SK-N-SH (cell line): ENCODE results near the gene SNRPD2. TPM values are rescaled to one million over a fixed set of nuclear protein-coding genes. Genes with fewer than 3 reads are reported as not detected.
A peak's percentile ranks its signal among the peaks of the same experiment; 100 is the strongest.

ENCODE experiments used
- CTCF ChIA-PET: fragments of 300-600, 350-600 bp; formaldehyde crosslinking; extraction: SDS; loops from one replicate; lab custom pipeline; 2021; lab: Yijun Ruan, JAX
- POLR2A ChIA-PET: fragments of 350-600 bp; sonication (Branson Sonifier 250); formaldehyde crosslinking; extraction: SDS; loops from one replicate; lab custom pipeline; 2020; ENCODE audit warnings: antibody characterized with exemption, inconsistent platforms; lab: Yijun Ruan, JAX
- DNase-seq: peaks from one replicate; pipeline ENCODE4 v3.0.0; 2012
- H2AFZ ChIP-seq: fragments of 200-600 bp; sonication (generic); 2 replicates; pipeline ENCODE4 v1.8.1; 2016; ENCODE audit warnings: antibody characterized with exemption, mild to moderate bottlenecking, low read depth
- H3F3A ChIP-seq: fragments of 200-600 bp; sonication (generic); replicated peaks from 2 replicates; pipeline ENCODE3; 2016; ENCODE audit warnings: antibody characterized with exemption, mild to moderate bottlenecking; ENCODE audit not compliant: insufficient read depth
- H3K27ac ChIP-seq, 2 experiments: fragments of 200-500 bp in 1 of 2; fragments of 200-600 bp in 1 of 2; sonication (Bioruptor generic) in 1 of 2; sonication (generic), shearing (Covaris generic) in 1 of 2; 2 replicates each; pipeline versions ENCODE4 v1.5.1 to v1.6.1; 2014 to 2016; ENCODE audit warnings: low read depth in 2 of 2, inconsistent platforms in 1 of 2, low read length in 1 of 2, mild to moderate bottlenecking in 1 of 2, mixed read lengths in 1 of 2
- H3K27me3 ChIP-seq: fragments of 200-600 bp; sonication (generic), shearing (Covaris generic); 2 replicates; pipeline ENCODE4 v1.6.1; 2016; ENCODE audit warnings: mixed run types; ENCODE audit not compliant: insufficient read depth
- H3K36me3 ChIP-seq, 2 experiments: fragments of 200-500 bp in 1 of 2; fragments of 200-600 bp in 1 of 2; sonication (Bioruptor generic) in 1 of 2; sonication (generic) in 1 of 2; replicated peaks in 1 of 2; 2 replicates each; pipeline versions ENCODE3 to v1.5.1; 2014 to 2016; ENCODE audit warnings: low read length in 1 of 2, mild to moderate bottlenecking in 1 of 2; ENCODE audit not compliant: insufficient read depth in 2 of 2, control insufficient read depth in 1 of 2
- H3K4me1 ChIP-seq, 2 experiments: fragments of 200-500 bp in 1 of 2; fragments of 200-600 bp in 1 of 2; sonication (Bioruptor generic) in 1 of 2; sonication (generic), shearing (Covaris generic) in 1 of 2; 2 replicates each; pipeline versions ENCODE4 v1.5.1 to v1.6.1; 2014 to 2016; ENCODE audit warnings: low read depth in 1 of 2, low read length in 1 of 2, mixed run types in 1 of 2; ENCODE audit not compliant: insufficient read depth in 2 of 2, control insufficient read depth in 1 of 2
- H3K4me2 ChIP-seq: fragments of 200-600 bp; sonication (generic), shearing (Covaris generic); 2 replicates; pipeline ENCODE4 v1.6.1; 2017; ENCODE audit warnings: mixed run types
- H3K4me3 ChIP-seq, 2 experiments: fragments of 200-500 bp in 1 of 2; fragments of 200-600 bp in 1 of 2; sonication (Bioruptor generic) in 1 of 2; sonication (generic), shearing (Covaris generic) in 1 of 2; 2 replicates each; pipeline versions ENCODE4 v1.5.1 to v1.8.1; 2014 to 2016; ENCODE audit warnings: low read depth in 2 of 2, inconsistent platforms in 1 of 2, low read length in 1 of 2, mild to moderate bottlenecking in 1 of 2, mixed read lengths in 1 of 2, moderate library complexity in 1 of 2
- H3K79me2 ChIP-seq: fragments of 200-600 bp; sonication (generic); 2 replicates; pipeline ENCODE4 v1.8.1; 2017; ENCODE audit warnings: mild to moderate bottlenecking; ENCODE audit not compliant: insufficient read depth
- H3K9ac ChIP-seq: fragments of 200-600 bp; sonication (generic); 2 replicates; pipeline ENCODE4 v1.6.1; 2017; ENCODE audit warnings: mixed run types
- H3K9me2 ChIP-seq: fragments of 200-600 bp; sonication (generic); 2 replicates; pipeline ENCODE4 v1.6.1; 2017; ENCODE audit warnings: mixed run types
- H3K9me3 ChIP-seq: fragments of 200-600 bp; sonication (generic); 2 replicates; pipeline ENCODE4 v1.6.1; 2017; ENCODE audit warnings: mixed run types, mild to moderate bottlenecking, moderate library complexity
- H4K20me1 ChIP-seq: fragments of 200-600 bp; sonication (generic); 2 replicates; pipeline ENCODE4 v1.6.1; 2017; ENCODE audit warnings: mild to moderate bottlenecking, mixed run types; ENCODE audit not compliant: insufficient read depth
- CHD2 ChIP-seq: fragments of 150-350 bp; IDR thresholded peaks from 2 replicates; pipeline ENCODE4 v1.6.1; 2018; ENCODE audit warnings: low read length; ENCODE audit not compliant: partially characterized antibody
- ELF1 ChIP-seq: IDR thresholded peaks from 2 replicates; pipeline ENCODE4 v1.4.0; 2012
- EZH2phosphoT487 ChIP-seq: fragments of 200-600 bp; sonication (generic); IDR thresholded peaks from 2 replicates; pipeline ENCODE4 v1.6.1; 2017; ENCODE audit warnings: low read depth, mixed run types, mild to moderate bottlenecking, antibody characterized with exemption, moderate library complexity, borderline replicate concordance
- FOSL2 ChIP-seq: IDR thresholded peaks from 2 replicates; pipeline ENCODE4 v1.4.0; 2012; ENCODE audit warnings: low read depth, mild to moderate bottlenecking, moderate library complexity, borderline replicate concordance
- FOXJ3 ChIP-seq: sonication (generic); formaldehyde crosslinking; IDR thresholded peaks from 2 replicates; pipeline ENCODE4 v1.5.1; 2020; ENCODE audit warnings: mild to moderate bottlenecking, missing genetic modification reagents
- FOXM1 ChIP-seq: IDR thresholded peaks from 2 replicates; pipeline ENCODE4 v1.4.0; 2012; ENCODE audit warnings: low read depth, mild to moderate bottlenecking
- GABPA ChIP-seq: IDR thresholded peaks from 2 replicates; pipeline ENCODE4 v1.4.0; 2012; ENCODE audit warnings: low read depth, mild to moderate bottlenecking
- IRF3 ChIP-seq: fragments of 150-350 bp; IDR thresholded peaks from 2 replicates; pipeline ENCODE4 v1.6.1; 2016; ENCODE audit warnings: mild to moderate bottlenecking, low read depth, low read length
- JUND ChIP-seq: IDR thresholded peaks from 2 replicates; pipeline ENCODE4 v1.4.0; 2012
- MEF2A ChIP-seq: IDR thresholded peaks from 2 replicates; pipeline ENCODE4 v1.4.0; 2012; ENCODE audit warnings: low read depth, borderline replicate concordance
- MXI1 ChIP-seq: IDR thresholded peaks from 2 replicates; pipeline ENCODE4 v1.6.1; 2012; ENCODE audit warnings: mild to moderate bottlenecking, low read depth, low read length, improper control_type of control experiment
- NFIC ChIP-seq: IDR thresholded peaks from 2 replicates; pipeline ENCODE4 v1.4.0; 2012; ENCODE audit warnings: borderline replicate concordance
- NRF1 ChIP-seq: IDR thresholded peaks from 2 replicates; pipeline ENCODE4 v1.6.1; 2012; ENCODE audit warnings: low read depth, mild to moderate bottlenecking, low read length
- RXRA ChIP-seq: IDR thresholded peaks from 2 replicates; pipeline ENCODE4 v1.4.0; 2012; ENCODE audit warnings: low read depth, mild to moderate bottlenecking, borderline replicate concordance
- SIN3A ChIP-seq: IDR thresholded peaks from 2 replicates; pipeline ENCODE4 v1.6.1; 2012; ENCODE audit warnings: low read depth, mild to moderate bottlenecking, low read length, moderate library complexity, borderline replicate concordance
- SMC3 ChIP-seq: IDR thresholded peaks from 2 replicates; pipeline ENCODE4 v1.6.1; 2012; ENCODE audit warnings: low read depth, low read length, improper control_type of control experiment
- TEAD4 ChIP-seq: IDR thresholded peaks from 2 replicates; pipeline ENCODE4 v1.4.0; 2012; ENCODE audit warnings: mild to moderate bottlenecking, borderline replicate concordance; ENCODE audit not compliant: insufficient read depth
- USF1 ChIP-seq: IDR thresholded peaks from 2 replicates; pipeline ENCODE4 v1.4.0; 2012; ENCODE audit warnings: low read depth, borderline replicate concordance
- YY1 ChIP-seq: IDR thresholded peaks from 2 replicates; pipeline ENCODE4 v1.4.0; 2012; ENCODE audit warnings: low read depth, mild to moderate bottlenecking
- WGBS: methylation state at CpG from one replicate; pipeline ENCODE4 v1.1.6; 2017; ENCODE audit warnings: low lambda C conversion rate; 5-methylcytosine and 5-hydroxymethylcytosine counted together
- polyA plus RNA-seq, 3 experiments: library from polyadenylated mRNA; depleted of rRNA; stranded (reverse); fragments of >200 nt; gene quantifications; 2 replicates each; pipeline ENCODE4 v1.2.3, GENCODE V29; 2012
- TF ChIP-seq, protein P1 (sequence below): IDR thresholded peaks from 2 replicates; pipeline ENCODE4; 2012

The SNRPD2 gene
- polyA plus RNA-seq, 1 of the 3 experiments (the other 2 are of a cell fraction), result 1,248 TPM

DNA sequence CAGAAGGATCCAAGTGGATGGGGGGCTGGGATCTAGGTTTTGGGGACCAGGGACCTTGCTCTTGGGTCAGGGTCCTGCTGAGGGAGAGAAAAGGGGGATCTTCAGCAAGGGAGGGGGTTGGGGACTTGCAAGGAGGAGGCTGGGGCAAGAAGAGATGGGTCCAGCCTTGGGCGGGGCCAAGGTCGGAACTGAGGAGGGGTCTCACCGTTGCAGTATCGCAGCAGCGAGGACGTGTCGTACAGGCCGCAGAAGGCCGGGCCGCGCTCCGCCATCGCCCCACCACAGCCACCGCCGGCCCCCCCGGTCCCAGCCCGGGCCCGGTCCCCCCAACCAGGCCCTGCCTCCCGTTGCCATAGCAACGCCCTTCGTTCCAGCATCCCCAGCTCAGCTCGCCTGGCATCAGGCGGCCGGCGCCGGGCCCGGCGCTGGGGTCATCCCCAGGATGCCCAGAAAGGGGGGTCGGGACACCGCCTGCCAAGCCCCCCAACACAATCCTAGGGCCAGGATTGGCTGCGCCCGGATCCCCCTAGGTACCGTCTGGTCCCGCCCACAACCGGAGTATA is 46.6 kb downstream of the SNRPD2 start:
- H3K4me2 ChIP-seq, result peak overlapping the region; percentile 86
- WGBS, result 16% methylated on average over 13 of the region's 35 CpGs
- no peaks in the 10 kb centered on the region for H3K9me2 ChIP-seq
- no peaks in the 10 kb centered on the region for H3K27me3 ChIP-seq
- H2AFZ ChIP-seq, result peak overlapping the region; percentile 82
- H3K36me3 ChIP-seq, result no peaks in the 10 kb centered on the region
- ChIA-PET CTCF (interaction anchor here (0.9 to 5.4 kb wide), 8 partner anchors 13 to 206 kb away, joined by 3 to 53 read pairs (median 7); partner anchors contain the start of gene QPCTL), POLR2A (interaction anchor here (0.5 to 1.4 kb wide), 3 partner anchors 13 to 126 kb away, joined by 3 to 6 read pairs (median 3); partner anchors contain the start of gene QPCTL)
- peaks cover 12% of the 10 kb centered on the region for H3F3A ChIP-seq
- peaks cover 6 to 17% of the 10 kb centered on the region in 2 experiments; a peak in 1 of 4 replicates for H3K4me1 ChIP-seq
- no peaks in the 10 kb centered on the region for H3K9me3 ChIP-seq
- TF ChIP-seq, protein P1, sequence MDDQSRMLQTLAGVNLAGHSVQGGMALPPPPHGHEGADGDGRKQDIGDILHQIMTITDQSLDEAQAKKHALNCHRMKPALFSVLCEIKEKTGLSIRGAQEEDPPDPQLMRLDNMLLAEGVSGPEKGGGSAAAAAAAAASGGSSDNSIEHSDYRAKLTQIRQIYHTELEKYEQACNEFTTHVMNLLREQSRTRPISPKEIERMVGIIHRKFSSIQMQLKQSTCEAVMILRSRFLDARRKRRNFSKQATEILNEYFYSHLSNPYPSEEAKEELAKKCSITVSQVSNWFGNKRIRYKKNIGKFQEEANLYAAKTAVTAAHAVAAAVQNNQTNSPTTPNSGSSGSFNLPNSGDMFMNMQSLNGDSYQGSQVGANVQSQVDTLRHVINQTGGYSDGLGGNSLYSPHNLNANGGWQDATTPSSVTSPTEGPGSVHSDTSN, result no peak
- TF ChIP-seq SMC3, result no peak
- no peak for TF ChIP-seq NFIC
- TF ChIP-seq FOSL2, result no peak
- DNase-seq, result no peak
- H3K27ac ChIP-seq, result peak overlapping the region in 1 of 2 experiments; percentile 85; a peak in 3 of 4 replicates
- peak overlapping the region; percentile 61 to 81 for H3K4me3 ChIP-seq
- no peaks in the 10 kb centered on the region for H3K79me2 ChIP-seq
- no peaks in the 10 kb centered on the region for H4K20me1 ChIP-seq
- H3K9ac ChIP-seq, result peak overlapping the region; percentile 26

GRCh38 chr19:45643927-45644771 is 47.6 kb downstream of the SNRPD2 start:
- Histone ChIP-seq H3K4me3 (peak overlapping the region; percentile 61 to 81), H3K36me3 (no peaks in the 10 kb centered on the region), H3K4me1 (peaks cover 6 to 17% of the 10 kb centered on the region in 2 experiments; a peak in 1 of 4 replicates), H3K79me2 (no peaks in the 10 kb centered on the region), H3K9me3 (no peaks in the 10 kb centered on the region), H3K4me2 (peak overlapping the region; percentile 86), H3K9me2 (no peaks in the 10 kb centered on the region), H3F3A (peaks cover 12% of the 10 kb centered on the region), H3K9ac (no peak overlapping the region), H3K27me3 (no peaks in the 10 kb centered on the region), H2AFZ (0 out of 2 replicates have a peak overlapping the region, but pooled peaks have one; percentile 17), H4K20me1 (no peaks in the 10 kb centered on the region), H3K27ac (peak overlapping the region in 1 of 2 experiments; percentile 85; a peak in 2 of 4 replicates)
- ChIA-PET POLR2A (interaction anchor here (0.8 to 1.8 kb wide), 3 partner anchors 26 to 48 kb away, joined by 3 to 8 read pairs (median 3); partner anchors contain the start of genes QPCTL and SNRPD2), CTCF (interaction anchor here (0.6 to 5.4 kb wide), 33 partner anchors 12 to 205 kb away, joined by 3 to 53 read pairs (median 5); partner anchors contain the start of genes GIPR, GPR4, OPA3 and QPCTL)
- WGBS, result 68% methylated on average over 14 of the region's 14 CpGs
- TF ChIP-seq YY1 (no peak), ELF1 (no peak), JUND (no peak), EZH2phosphoT487 (no peak), IRF3 (no peak), MEF2A (no peak), TEAD4 (no peak), SIN3A (no peak), FOXJ3 (no peak), FOXM1 (no peak), GABPA (no peak), MXI1 (no peak), USF1 (no peak), CHD2 (no peak), RXRA (no peak), NRF1 (no peak)
- DNase-seq, result peak; percentile 34
